Thyroid gland (tissue), 4 donors: ENCODE data around the gene DEFB110. TPM values are rescaled to one million over a fixed set of nuclear protein-coding genes. Genes with fewer than 3 reads are reported as not detected.

Source experiments
- DNase-seq, 2 donors: peaks; one replicate each; pipeline ENCODE4 v3.0.0-alpha.2; 2019
- H3K27ac ChIP-seq, 3 donors: fragments of 200-600 bp; sonication (generic); 1 replicate in 2 of 3; 2 replicates in 1 of 3; pipeline ENCODE4 v1.5.1; 2016 to 2019; ENCODE audit warnings: mild to moderate bottlenecking in 1 of 3, moderate library complexity in 1 of 3
- H3K27me3 ChIP-seq: fragments of 200-600 bp; sonication (generic); one replicate; pipeline ENCODE4 v1.5.1; 2019
- H3K36me3 ChIP-seq, 2 donors: fragments of 200-600 bp; sonication (generic); one replicate each; pipeline ENCODE4 v1.5.1; 2016 to 2019
- H3K4me1 ChIP-seq, 2 donors: fragments of 200-600 bp; sonication (generic); one replicate each; pipeline ENCODE4 v1.5.1; 2017 to 2019
- H3K4me3 ChIP-seq, 3 donors: fragments of 200-600 bp; sonication (generic); replicated peaks in 1 of 3; 1 replicate in 2 of 3; 2 replicates in 1 of 3; pipeline ENCODE4 v1.5.1; 2016; ENCODE audit warnings: mild to moderate bottlenecking in 1 of 3
- H3K9me3 ChIP-seq: fragments of 200-600 bp; sonication (generic); one replicate; pipeline ENCODE4 v1.5.1; 2017
- CTCF ChIP-seq, 6 experiments: fragments of 200-600 bp in 3 of 6; fragments of 450-650 bp in 3 of 6; sonication (generic) in 3 of 6; IDR thresholded peaks; one replicate each; pipeline ENCODE4 v1.5.1; 2016 to 2019; ENCODE audit warnings: antibody characterized with exemption in 6 of 6, mild to moderate bottlenecking in 2 of 6, inconsistent platforms in 1 of 6, moderate library complexity in 1 of 6
- POLR2A ChIP-seq, 2 donors: fragments of 450-650 bp; IDR thresholded peaks; one replicate each; pipeline ENCODE4 v1.6.1; 2017; ENCODE audit warnings: antibody characterized with exemption in 2 of 2, mild to moderate bottlenecking in 2 of 2, moderate library complexity in 1 of 2
- WGBS, 2 donors: methylation state at CpG; one replicate each; pipeline ENCODE4 v1.1.5; 2017; 5-methylcytosine and 5-hydroxymethylcytosine counted together
- intact Hi-C: fragments of 100-400 bp; cut with DNase I; formaldehyde crosslinking; loops from one replicate; pipeline ENCODE4 v1.15.1; 2023
- total RNA-seq, 4 donors: library from RNA; depleted of rRNA; stranded (reverse); fragments of >200 nt; gene quantifications; one replicate each; pipeline ENCODE4 v1.2.3, GENCODE V29; 2016

DEFB110 gene
- not detected for total RNA-seq

- H3K36me3 ChIP-seq, result no peaks in the 10 kb centered on the region
- H3K4me1 ChIP-seq, result no peaks in the 10 kb centered on the region
- TF ChIP-seq POLR2A (IDR thresholded peaks at IDR 0.05), result no peak
- no peak for TF ChIP-seq CTCF (IDR thresholded peaks at IDR 0.05)
- no peaks in the 10 kb centered on the region for H3K9me3 ChIP-seq
- no peak for DNase-seq
- intact Hi-C loops, result no loop called here
- no peak within 1 kb of the TSS for H3K4me3 ChIP-seq
- H3K27me3 ChIP-seq, result no peaks in the 10 kb centered on the region
- H3K27ac ChIP-seq, result peak within 1 kb of the TSS in 1 of 3 donors; percentile 20
These were observed at the start of gene DEFB110 for GRCh38 chr6:50021894-50022293. TSS of gene DEFB110 (minus strand) at chr6:50021994. CDS start at chr6:50021935, 59 bp downstream.

- Histone ChIP-seq H3K9me3 (no peaks in the 10 kb centered on the region), H3K36me3 (no peaks in the 10 kb centered on the region), H3K4me1 (no peaks in the 10 kb centered on the region), H3K27me3 (no peaks in the 10 kb centered on the region), H3K27ac (no peak overlapping the region), H3K4me3 (no peak overlapping the region)
- TF ChIP-seq POLR2A (IDR thresholded peaks at IDR 0.05) (no peak), CTCF (IDR thresholded peaks at IDR 0.05) (no peak)
- intact Hi-C loops, result no loop called here
- WGBS, 2 donors, result 81 to 92% methylated on average over 2 of the region's 2 CpGs
- DNase-seq, result no peak
These were observed 48.3 kb upstream of the DEFB110 start for GRCh38 chr6:50070101-50070500.

GRCh38 chr6:50062051-50062450, 40.3 kb upstream of the DEFB110 start:
- Histone ChIP-seq H3K4me1 (no peaks in the 10 kb centered on the region), H3K4me3 (no peak overlapping the region), H3K36me3 (no peaks in the 10 kb centered on the region), H3K9me3 (no peaks in the 10 kb centered on the region), H3K27me3 (no peaks in the 10 kb centered on the region), H3K27ac (no peak overlapping the region)
- DNase-seq, result no peak
- peak in 1 of 6 experiments; percentile 33 for TF ChIP-seq CTCF (IDR thresholded peaks at IDR 0.05)
- TF ChIP-seq POLR2A (IDR thresholded peaks at IDR 0.05), result no peak
- 5 to 6% methylated on average over 2 of the region's 2 CpGs for WGBS, 2 donors
- intact Hi-C loops, result no loop called here

- no peaks in the 10 kb centered on the region for H3K36me3 ChIP-seq
- TF ChIP-seq POLR2A (IDR thresholded peaks at IDR 0.05) (no peak), CTCF (IDR thresholded peaks at IDR 0.05) (no peak)
- no peak for DNase-seq
- no peaks in the 10 kb centered on the region for H3K4me1 ChIP-seq
- intact Hi-C loops, result no loop called here
- 76 to 89% methylated on average over 1 of the region's 1 CpG for WGBS, 2 donors
- H3K27ac ChIP-seq, result no peak overlapping the region
- no peaks in the 10 kb centered on the region for H3K9me3 ChIP-seq
- no peaks in the 10 kb centered on the region for H3K27me3 ChIP-seq
- no peak overlapping the region for H3K4me3 ChIP-seq
These were observed 34.4 kb upstream of the DEFB110 start for GRCh38 chr6:50056242-50056641.

- intact Hi-C loops, result no loop called here
- H3K9me3 ChIP-seq, result no peaks in the 10 kb centered on the region
- H3K27me3 ChIP-seq, result no peaks in the 10 kb centered on the region
- no peaks in the 10 kb centered on the region for H3K36me3 ChIP-seq
- no peaks in the 10 kb centered on the region for H3K4me1 ChIP-seq
- TF ChIP-seq CTCF (IDR thresholded peaks at IDR 0.05), result no peak
- TF ChIP-seq POLR2A (IDR thresholded peaks at IDR 0.05), result no peak
- DNase-seq, result no peak
- 75 to 82% methylated on average over 1 of the region's 1 CpG for WGBS, 2 donors
- H3K27ac ChIP-seq, result no peak within 1 kb of the TSS
- H3K4me3 ChIP-seq, result no peak within 1 kb of the TSS
These were observed 28.0 kb upstream of the DEFB110 start, which contains the start of gene DEFB112 for GRCh38 chr6:50049829-50050228. TSS of gene DEFB112 (minus strand) at chr6:50049929. CDS start at chr6:50049869, 60 bp downstream.
